Stimulated activated CD4-positive, alpha-beta T cell treated with anti-CD3 and anti-CD28 coated beads, Interleukin-4, amount 100 ng/mL, for 4 hours (primary cell): ENCODE results near the gene GPR179.

ENCODE experiments used
- DNase-seq, 2 experiments: peaks; one replicate each; pipeline ENCODE4 v3.0.0-alpha.2; 2020

Gene GPR179

GRCh38 chr17:38345743-38346142 lies 2.0 kb upstream of the GPR179 start:
- DNase-seq, result no peak

- no peak for DNase-seq
Observed at GRCh38 chr17:38344420-38344745, 627 bp upstream of the GPR179 start.

GRCh38 chr17:38342886-38343607 lies 709 bp downstream of the GPR179 start:
- DNase-seq, result no peak

- DNase-seq, result no peak
Observed at GRCh38 chr17:38341035-38341721, 2.6 kb downstream of the GPR179 start.

GRCh38 chr17:38339891-38340290 lies 3.9 kb downstream of the GPR179 start:
- no peak for DNase-seq

GRCh38 chr17:38338535-38338934 lies 5.2 kb downstream of the GPR179 start:
- DNase-seq, result no peak

GRCh38 chr17:38338053-38338452 lies 5.7 kb downstream of the GPR179 start:
- DNase-seq, result no peak

- no peak for DNase-seq
Observed at GRCh38 chr17:38336838-38337237, 6.9 kb downstream of the GPR179 start.

- no peak for DNase-seq
Observed at GRCh38 chr17:38334480-38335364, 9.0 kb downstream of the GPR179 start.

- peak in 1 of 2 experiments; percentile 19 for DNase-seq
Observed at GRCh38 chr17:38333635-38334295, 10.0 kb downstream of the GPR179 start.

GRCh38 chr17:38332735-38333134 lies 11.0 kb downstream of the GPR179 start:
- no peak for DNase-seq

- no peak for DNase-seq
Observed at GRCh38 chr17:38330941-38331411, 12.8 kb downstream of the GPR179 start.

GRCh38 chr17:38329808-38330730 lies 13.7 kb downstream of the GPR179 start:
- DNase-seq, result no peak

GRCh38 chr17:38329284-38329683 lies 14.5 kb downstream of the GPR179 start:
- DNase-seq, result no peak

GRCh38 chr17:38328620-38329019 lies 15.1 kb downstream of the GPR179 start:
- DNase-seq, result no peak

GRCh38 chr17:38327936-38328335 lies 15.8 kb downstream of the GPR179 start:
- no peak for DNase-seq

- no peak for DNase-seq
Observed at GRCh38 chr17:38326996-38327792, 16.6 kb downstream of the GPR179 start.

GRCh38 chr17:38325221-38325851 lies 18.4 kb downstream of the GPR179 start:
- no peak for DNase-seq

- DNase-seq, result no peak
Observed at GRCh38 chr17:38324772-38325171, 19.0 kb downstream of the GPR179 start.

- DNase-seq, result no peak
Observed at GRCh38 chr17:38324141-38324697, 19.5 kb downstream of the GPR179 start.
